Mammary epithelial cell (primary cell): ENCODE data around the gene FDCSP.

Source experiments
- EZH2 ChIP-seq: IDR thresholded peaks from 2 replicates; pipeline ENCODE4 v1.6.1; 2012; ENCODE audit warnings: low read length, inconsistent platforms, borderline replicate concordance
- TF ChIP-seq, protein P1 (sequence below), 2 donors: IDR thresholded peaks in 1 of 2; conservative IDR thresholded peaks in 1 of 2; 2 replicates each; pipeline ENCODE4 v1.5.1; 2011 to 2012; ENCODE audit warnings: inconsistent platforms in 2 of 2, low read length in 2 of 2, mild to moderate bottlenecking in 2 of 2, control low read depth in 1 of 2, low read depth in 1 of 2; ENCODE audit not compliant: insufficient read depth in 1 of 2; ENCODE audit errors: extremely low read depth in 1 of 2

DNA sequence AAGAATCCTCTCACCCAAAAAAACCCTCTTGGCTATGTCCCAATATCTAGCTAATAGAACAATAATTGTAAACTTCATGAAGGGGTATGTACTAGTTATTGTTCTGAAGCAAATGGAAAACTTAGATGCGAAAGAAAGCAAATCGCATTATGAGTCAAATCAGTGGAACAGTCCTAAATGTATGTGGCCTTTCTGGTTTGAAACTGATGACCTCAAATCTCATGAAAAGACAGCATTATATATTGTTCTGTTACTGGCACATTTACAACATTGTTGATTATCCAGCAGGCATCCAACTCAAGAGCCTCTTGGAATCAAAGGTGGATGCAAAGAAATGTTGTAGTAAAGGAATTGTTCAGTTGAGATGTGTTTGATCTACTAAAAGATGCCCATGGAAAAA, 51.2 kb downstream of the FDCSP start:
- TF ChIP-seq, protein P1, sequence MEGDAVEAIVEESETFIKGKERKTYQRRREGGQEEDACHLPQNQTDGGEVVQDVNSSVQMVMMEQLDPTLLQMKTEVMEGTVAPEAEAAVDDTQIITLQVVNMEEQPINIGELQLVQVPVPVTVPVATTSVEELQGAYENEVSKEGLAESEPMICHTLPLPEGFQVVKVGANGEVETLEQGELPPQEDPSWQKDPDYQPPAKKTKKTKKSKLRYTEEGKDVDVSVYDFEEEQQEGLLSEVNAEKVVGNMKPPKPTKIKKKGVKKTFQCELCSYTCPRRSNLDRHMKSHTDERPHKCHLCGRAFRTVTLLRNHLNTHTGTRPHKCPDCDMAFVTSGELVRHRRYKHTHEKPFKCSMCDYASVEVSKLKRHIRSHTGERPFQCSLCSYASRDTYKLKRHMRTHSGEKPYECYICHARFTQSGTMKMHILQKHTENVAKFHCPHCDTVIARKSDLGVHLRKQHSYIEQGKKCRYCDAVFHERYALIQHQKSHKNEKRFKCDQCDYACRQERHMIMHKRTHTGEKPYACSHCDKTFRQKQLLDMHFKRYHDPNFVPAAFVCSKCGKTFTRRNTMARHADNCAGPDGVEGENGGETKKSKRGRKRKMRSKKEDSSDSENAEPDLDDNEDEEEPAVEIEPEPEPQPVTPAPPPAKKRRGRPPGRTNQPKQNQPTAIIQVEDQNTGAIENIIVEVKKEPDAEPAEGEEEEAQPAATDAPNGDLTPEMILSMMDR (conservative IDR thresholded peaks at IDR 0.05 in 1 of 2, IDR thresholded peaks at IDR 0.05 in 1 of 2; ENCODE audit: extremely low read depth in 1 of 2, insufficient read depth in 1 of 2, low read depth in 1 of 2, low read length in 2 of 2) = no peak
- no peak for TF ChIP-seq EZH2
